Astrocyte (in vitro differentiated cells and primary cell): ENCODE results near the gene HCN3. TPM values are rescaled to one million over a fixed set of nuclear protein-coding genes. Genes with fewer than 3 reads are reported as not detected.

Experiments
- DNase-seq: peaks from one replicate; pipeline ENCODE4 v3.0.0-alpha.2; 2010; ENCODE audit warnings: low read depth
- FAIRE-seq: peaks from 2 replicates; lab custom pipeline; 2011; peaks lifted over from hg19 to GRCh38; lab: Jason Lieb, UNC
- H2AFZ ChIP-seq: 2 replicates; pipeline ENCODE4 v1.6.0; 2012; ENCODE audit warnings: low read depth, low read length, inconsistent platforms
- H3K27ac ChIP-seq: 2 replicates; pipeline ENCODE4 v1.5.1; 2011; ENCODE audit warnings: low read depth, low read length, inconsistent platforms
- H3K27me3 ChIP-seq: 2 replicates; pipeline ENCODE4 v1.6.0; 2011; ENCODE audit warnings: low read length, inconsistent platforms; ENCODE audit not compliant: insufficient read depth
- H3K36me3 ChIP-seq: 2 replicates; pipeline ENCODE4 v1.5.1; 2011; ENCODE audit warnings: low read length, inconsistent platforms; ENCODE audit not compliant: insufficient read depth
- H3K4me1 ChIP-seq: 2 replicates; pipeline ENCODE4 v1.5.1; 2011; ENCODE audit warnings: low read length, inconsistent platforms; ENCODE audit not compliant: insufficient read depth
- H3K4me2 ChIP-seq: 2 replicates; pipeline ENCODE4 v1.6.0; 2012; ENCODE audit warnings: low read length, inconsistent platforms
- H3K4me3 ChIP-seq: 2 replicates; pipeline ENCODE4 v1.5.1; 2011; ENCODE audit warnings: low read depth, mild to moderate bottlenecking, low read length, inconsistent platforms; ENCODE audit not compliant: insufficient read depth
- H3K79me2 ChIP-seq: 2 replicates; pipeline ENCODE4 v1.6.0; 2012; ENCODE audit warnings: mild to moderate bottlenecking, low read length, inconsistent platforms; ENCODE audit not compliant: insufficient read depth
- H3K9ac ChIP-seq: 2 replicates; pipeline ENCODE4 v1.6.0; 2012; ENCODE audit warnings: mild to moderate bottlenecking, low read length, inconsistent platforms
- H3K9me3 ChIP-seq: 2 replicates; pipeline ENCODE4 v1.5.1; 2012; ENCODE audit warnings: low read depth, mild to moderate bottlenecking, low read length, inconsistent platforms; ENCODE audit not compliant: insufficient read depth
- H4K20me1 ChIP-seq: 2 replicates; pipeline ENCODE4 v1.6.0; 2012; ENCODE audit warnings: low read length, inconsistent platforms; ENCODE audit not compliant: insufficient read depth
- H3K27ac Mint-ChIP-seq: one replicate; pipeline ENCODE4 v1.8.0; 2021; ENCODE audit warnings: mild to moderate bottlenecking, mixed read lengths; ENCODE audit not compliant: unreplicated experiment
- H3K27me3 Mint-ChIP-seq: one replicate; pipeline ENCODE4 v1.8.0; 2021; ENCODE audit warnings: low read depth, mixed read lengths; ENCODE audit not compliant: unreplicated experiment
- H3K36me3 Mint-ChIP-seq: one replicate; pipeline ENCODE4 v1.8.0; 2021; ENCODE audit warnings: low read depth, mixed read lengths; ENCODE audit not compliant: unreplicated experiment
- H3K4me1 Mint-ChIP-seq: one replicate; pipeline ENCODE4 v1.8.0; 2021; ENCODE audit warnings: low read depth, mixed read lengths; ENCODE audit not compliant: unreplicated experiment
- H3K4me3 Mint-ChIP-seq: one replicate; pipeline ENCODE4 v1.8.0; 2021; ENCODE audit warnings: mild to moderate bottlenecking, moderate library complexity, mixed read lengths; ENCODE audit not compliant: unreplicated experiment
- H3K9me3 Mint-ChIP-seq: one replicate; pipeline ENCODE4 v1.8.0; 2021; ENCODE audit warnings: mild to moderate bottlenecking, mixed read lengths; ENCODE audit not compliant: unreplicated experiment
- CTCF ChIP-seq: IDR thresholded peaks from 2 replicates; pipeline ENCODE4 v1.5.1; 2011; ENCODE audit warnings: low read depth, mild to moderate bottlenecking, inconsistent platforms, low read length, moderate library complexity; ENCODE audit not compliant: insufficient read depth
- EZH2 ChIP-seq: IDR thresholded peaks from 2 replicates; pipeline ENCODE4 v1.6.1; 2012; ENCODE audit warnings: mild to moderate bottlenecking, low read length, inconsistent platforms; ENCODE audit not compliant: insufficient read depth
- total RNA-seq: library from RNA; stranded (reverse); gene quantifications from 2 replicates; pipeline ENCODE4 v1.2.1, GENCODE V29; 2021

The HCN3 gene
- total RNA-seq, 1 donor from 2014 or later = 3.6 TPM

GRCh38 chr1:155309423-155310021 lies 32.3 kb downstream of the HCN3 start:
- FAIRE-seq = no peak
- peak overlapping the region; percentile 81 for H3K27ac ChIP-seq
- H3K4me3 Mint-ChIP-seq = peak overlapping the region; percentile 98
- peaks cover 8% of the 10 kb centered on the region for H3K4me1 ChIP-seq
- no peak for DNase-seq
- H3K4me2 ChIP-seq = peak overlapping the region; percentile 93
- H3K4me1 Mint-ChIP-seq = peaks cover 15% of the 10 kb centered on the region
- peaks cover 44% of the 10 kb centered on the region for H3K79me2 ChIP-seq
- no peaks in the 10 kb centered on the region for H3K27me3 Mint-ChIP-seq
- H3K27me3 ChIP-seq = no peaks in the 10 kb centered on the region
- TF ChIP-seq CTCF (no peak), EZH2 (no peak)
- H4K20me1 ChIP-seq = peaks cover 20% of the 10 kb centered on the region
- H2AFZ ChIP-seq = peak overlapping the region; percentile 72
- H3K36me3 Mint-ChIP-seq = no peaks in the 10 kb centered on the region
- peaks cover 2% of the 10 kb centered on the region for H3K9me3 Mint-ChIP-seq
- H3K36me3 ChIP-seq = peaks cover 7% of the 10 kb centered on the region
- no peaks in the 10 kb centered on the region for H3K9me3 ChIP-seq
- H3K4me3 ChIP-seq = peak overlapping the region; percentile 94
- H3K9ac ChIP-seq = peak overlapping the region; percentile 97
- peak overlapping the region; percentile 98 for H3K27ac Mint-ChIP-seq

- Histone ChIP-seq H3K4me2 (no peak overlapping the region), H3K79me2 (peaks cover 44% of the 10 kb centered on the region), H3K4me1 (peaks cover 8% of the 10 kb centered on the region), H3K9me3 (no peaks in the 10 kb centered on the region), H3K9ac (no peak overlapping the region), H2AFZ (no peak overlapping the region), H4K20me1 (peaks cover 28% of the 10 kb centered on the region), H3K4me3 (no peak overlapping the region), H3K36me3 (peaks cover 19% of the 10 kb centered on the region), H3K27ac (no peak overlapping the region), H3K27me3 (no peaks in the 10 kb centered on the region)
- no peaks in the 10 kb centered on the region for H3K27me3 Mint-ChIP-seq
- no peak for TF ChIP-seq EZH2
- TF ChIP-seq CTCF = no peak
- H3K4me1 Mint-ChIP-seq = peaks cover 8% of the 10 kb centered on the region
- H3K9me3 Mint-ChIP-seq = peaks cover 1% of the 10 kb centered on the region
- FAIRE-seq = no peak
- peak overlapping the region; percentile 23 for H3K4me3 Mint-ChIP-seq
- no peak for DNase-seq
- peaks cover 4% of the 10 kb centered on the region for H3K36me3 Mint-ChIP-seq
- H3K27ac Mint-ChIP-seq = no peak overlapping the region
Observed at GRCh38 chr1:155313261-155313660, 36.0 kb downstream of the HCN3 start.

- Mint-ChIP-seq H3K4me3 (no peak overlapping the region), H3K27me3 (no peaks in the 10 kb centered on the region), H3K9me3 (no peaks in the 10 kb centered on the region), H3K4me1 (peaks cover 7% of the 10 kb centered on the region), H3K27ac (no peak overlapping the region), H3K36me3 (peaks cover 7% of the 10 kb centered on the region)
- no peaks in the 10 kb centered on the region for H3K9me3 ChIP-seq
- peaks cover 25% of the 10 kb centered on the region for H3K79me2 ChIP-seq
- H3K4me2 ChIP-seq = no peak overlapping the region
- no peak for TF ChIP-seq CTCF
- no peak for TF ChIP-seq EZH2
- H3K27ac ChIP-seq = no peak overlapping the region
- peaks cover 34% of the 10 kb centered on the region for H4K20me1 ChIP-seq
- no peak for FAIRE-seq
- no peak overlapping the region for H2AFZ ChIP-seq
- no peak for DNase-seq
- H3K4me3 ChIP-seq = no peak overlapping the region
- no peaks in the 10 kb centered on the region for H3K27me3 ChIP-seq
- H3K9ac ChIP-seq = no peak overlapping the region
- peaks cover 17% of the 10 kb centered on the region for H3K4me1 ChIP-seq
- H3K36me3 ChIP-seq = peaks cover 25% of the 10 kb centered on the region
Observed at GRCh38 chr1:155316922-155317321, 39.7 kb downstream of the HCN3 start.
